ENCODE measurements around the gene SUMO2.

DNA sequence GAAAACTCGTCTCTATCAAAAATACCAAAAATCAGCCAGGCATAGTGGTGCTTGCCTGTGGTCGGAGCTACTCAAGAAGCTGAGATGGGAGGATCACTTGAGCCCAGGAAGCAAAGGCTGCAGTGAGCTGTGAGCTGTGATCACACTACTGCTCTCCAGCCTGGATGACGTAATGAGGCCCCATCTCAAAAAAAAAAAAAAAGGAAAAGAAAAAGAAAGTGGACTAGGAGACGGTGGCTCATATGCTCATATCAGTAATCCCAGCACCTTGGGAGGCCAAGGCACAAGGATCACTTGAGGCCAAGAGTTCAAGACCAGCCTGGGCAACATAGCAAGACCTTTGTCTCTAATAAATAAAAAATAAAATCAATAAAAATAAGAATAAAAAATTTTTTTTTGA is 8.8 kb upstream of the SUMO2 start:
- TF ChIP-seq TP53 (CRISPR knock-in tag; IDR thresholded peaks at IDR 0.05), result no peak
- TF ChIP-seq, protein P1, sequence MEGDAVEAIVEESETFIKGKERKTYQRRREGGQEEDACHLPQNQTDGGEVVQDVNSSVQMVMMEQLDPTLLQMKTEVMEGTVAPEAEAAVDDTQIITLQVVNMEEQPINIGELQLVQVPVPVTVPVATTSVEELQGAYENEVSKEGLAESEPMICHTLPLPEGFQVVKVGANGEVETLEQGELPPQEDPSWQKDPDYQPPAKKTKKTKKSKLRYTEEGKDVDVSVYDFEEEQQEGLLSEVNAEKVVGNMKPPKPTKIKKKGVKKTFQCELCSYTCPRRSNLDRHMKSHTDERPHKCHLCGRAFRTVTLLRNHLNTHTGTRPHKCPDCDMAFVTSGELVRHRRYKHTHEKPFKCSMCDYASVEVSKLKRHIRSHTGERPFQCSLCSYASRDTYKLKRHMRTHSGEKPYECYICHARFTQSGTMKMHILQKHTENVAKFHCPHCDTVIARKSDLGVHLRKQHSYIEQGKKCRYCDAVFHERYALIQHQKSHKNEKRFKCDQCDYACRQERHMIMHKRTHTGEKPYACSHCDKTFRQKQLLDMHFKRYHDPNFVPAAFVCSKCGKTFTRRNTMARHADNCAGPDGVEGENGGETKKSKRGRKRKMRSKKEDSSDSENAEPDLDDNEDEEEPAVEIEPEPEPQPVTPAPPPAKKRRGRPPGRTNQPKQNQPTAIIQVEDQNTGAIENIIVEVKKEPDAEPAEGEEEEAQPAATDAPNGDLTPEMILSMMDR (IDR thresholded peaks at IDR 0.05), result no peak
- TF ChIP-seq JUN (CRISPR knock-in tag; IDR thresholded peaks at IDR 0.05), result no peak
